Inflammatory macrophage treated with lipopolysaccharide for 1 hour (primary cell): ENCODE data around the gene CHST14.
"Not testable (repeated sequence)": the region's sequence is repeated elsewhere in the genome, so short reads cannot be mapped to it uniquely, and the experiment has no call there.

Experiments
- DNase-seq, 2 donors: peaks; one replicate each; pipeline ENCODE4 v3.0.0-alpha.2; 2020 to 2022

Gene CHST14

GRCh38 chr15:40441565-40442531, 28.9 kb upstream of the CHST14 start:
- DNase-seq, result peak in 1 of 2 donors; percentile 8

GRCh38 chr15:40443255-40443654, 27.5 kb upstream of the CHST14 start:
- DNase-seq, result no peak

GRCh38 chr15:40443846-40444245, 26.9 kb upstream of the CHST14 start:
- DNase-seq, result no peak

- no peak for DNase-seq
Observed at GRCh38 chr15:40444736-40445135, 26.0 kb upstream of the CHST14 start.

GRCh38 chr15:40445421-40445922, 25.3 kb upstream of the CHST14 start:
- no peak for DNase-seq

GRCh38 chr15:40446144-40446543, 24.6 kb upstream of the CHST14 start:
- DNase-seq, result no peak

- no peak for DNase-seq
Observed at GRCh38 chr15:40448354-40448753, 22.4 kb upstream of the CHST14 start.

GRCh38 chr15:40449275-40449674, 21.5 kb upstream of the CHST14 start:
- DNase-seq, result no peak

- DNase-seq, result no peak
Observed at GRCh38 chr15:40450047-40450446, 20.7 kb upstream of the CHST14 start.

- DNase-seq, result no peak
Observed at GRCh38 chr15:40451527-40452158, 19.1 kb upstream of the CHST14 start.

- no peak for DNase-seq
Observed at GRCh38 chr15:40452296-40453090, 18.3 kb upstream of the CHST14 start.

- DNase-seq, result not testable (repeated sequence)
Observed at GRCh38 chr15:40453941-40454340, 16.8 kb upstream of the CHST14 start.

GRCh38 chr15:40454904-40455391, 15.8 kb upstream of the CHST14 start:
- DNase-seq, result peak; percentile 28 to 30

- DNase-seq, result no peak
Observed at GRCh38 chr15:40456299-40456712, 14.5 kb upstream of the CHST14 start.

GRCh38 chr15:40456738-40457137, 14.0 kb upstream of the CHST14 start:
- no peak for DNase-seq

GRCh38 chr15:40458495-40459371, 12.1 kb upstream of the CHST14 start:
- no peak for DNase-seq

GRCh38 chr15:40459391-40460015, 11.3 kb upstream of the CHST14 start:
- DNase-seq, result no peak

GRCh38 chr15:40460404-40460803, 10.4 kb upstream of the CHST14 start:
- no peak for DNase-seq

- DNase-seq, result no peak
Observed at GRCh38 chr15:40461958-40462357, 8.8 kb upstream of the CHST14 start.

- no peak for DNase-seq
Observed at GRCh38 chr15:40463279-40463678, 7.5 kb upstream of the CHST14 start.

- no peak for DNase-seq
Observed at GRCh38 chr15:40463886-40464545, 6.8 kb upstream of the CHST14 start.
